NAMALWA (cell line): Measurements from ENCODE around the gene PARP14.
"Not testable (repeated sequence)": the region's sequence is repeated elsewhere in the genome, so short reads cannot be mapped to it uniquely, and the experiment has no call there.

Experiments used
- DNase-seq: peaks from one replicate; pipeline ENCODE4 v3.0.0-alpha.2; 2015; ENCODE audit warnings: low spot score

PARP14 gene

GRCh38 chr3:122677216-122677615 lies 3.4 kb upstream of the PARP14 start:
- no peak for DNase-seq

GRCh38 chr3:122678506-122678905 lies 2.1 kb upstream of the PARP14 start:
- DNase-seq: no peak

DNA sequence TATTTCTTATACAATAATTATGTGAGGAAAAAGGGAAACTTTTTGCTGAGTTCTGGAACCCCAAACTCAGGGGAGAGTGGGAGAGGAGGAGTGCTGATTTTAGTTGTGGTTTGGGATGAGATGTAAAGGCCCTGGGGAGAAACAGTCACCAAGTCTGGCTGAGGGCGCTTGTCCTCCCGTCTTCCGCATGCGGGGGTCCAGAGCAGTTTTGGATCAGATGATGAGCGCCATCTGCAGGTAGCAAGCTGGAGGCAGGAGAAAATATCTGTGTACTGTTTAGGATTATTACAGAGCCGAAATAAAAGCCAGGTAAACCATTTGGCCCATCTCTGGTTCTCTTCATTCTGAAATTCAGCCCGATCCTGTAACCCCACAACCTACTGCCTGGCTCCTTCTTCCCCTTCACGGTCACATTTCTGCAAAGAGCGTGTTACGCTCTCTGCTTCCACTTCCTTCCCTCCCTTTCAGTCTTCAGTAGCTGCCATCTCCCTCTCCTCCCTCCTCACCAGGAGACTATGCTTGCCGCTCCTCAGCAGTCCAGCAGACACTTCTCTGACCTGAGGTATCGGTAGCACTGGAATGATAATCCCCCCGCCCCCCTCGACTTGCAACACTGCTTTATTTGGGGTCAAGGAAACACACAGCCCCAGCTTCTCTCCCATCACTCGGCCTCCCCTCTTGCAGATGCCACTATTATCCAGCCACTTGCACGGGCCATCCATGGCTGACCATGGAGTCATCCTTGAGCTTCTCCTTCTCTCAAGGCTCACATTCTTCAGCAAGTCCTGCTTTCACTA lies 1.4 kb upstream of the PARP14 start:
- DNase-seq: peak; percentile 89

- DNase-seq: no peak
These were observed 661 bp upstream of the PARP14 start for GRCh38 chr3:122679882-122680474.

GRCh38 chr3:122681284-122681973 lies 790 bp downstream of the PARP14 start:
- DNase-seq: no peak

DNA sequence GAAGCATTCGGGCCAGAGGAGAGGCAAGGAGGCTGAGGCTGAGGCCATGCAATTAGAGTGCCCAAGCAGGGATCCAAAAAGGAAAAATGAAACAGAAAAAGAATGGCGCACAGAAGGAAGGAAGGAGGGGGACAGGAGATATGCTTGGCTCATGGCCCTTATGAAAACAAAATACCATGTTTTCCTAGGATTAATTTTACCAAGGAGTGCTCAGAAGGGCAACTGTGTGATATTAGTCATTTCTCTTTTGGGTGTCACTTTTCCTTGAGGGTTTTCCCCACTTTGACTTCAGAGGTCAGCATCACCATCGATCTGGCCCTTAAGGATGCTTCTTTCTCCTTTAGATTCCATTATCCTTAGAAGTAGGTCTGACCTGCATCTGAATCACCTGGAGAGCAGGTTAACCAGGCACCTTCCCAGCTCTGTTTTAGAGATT lies 1.4 kb downstream of the PARP14 start:
- no peak for DNase-seq

GRCh38 chr3:122682778-122683411 lies 2.3 kb downstream of the PARP14 start:
- peak; percentile 19 for DNase-seq

DNA sequence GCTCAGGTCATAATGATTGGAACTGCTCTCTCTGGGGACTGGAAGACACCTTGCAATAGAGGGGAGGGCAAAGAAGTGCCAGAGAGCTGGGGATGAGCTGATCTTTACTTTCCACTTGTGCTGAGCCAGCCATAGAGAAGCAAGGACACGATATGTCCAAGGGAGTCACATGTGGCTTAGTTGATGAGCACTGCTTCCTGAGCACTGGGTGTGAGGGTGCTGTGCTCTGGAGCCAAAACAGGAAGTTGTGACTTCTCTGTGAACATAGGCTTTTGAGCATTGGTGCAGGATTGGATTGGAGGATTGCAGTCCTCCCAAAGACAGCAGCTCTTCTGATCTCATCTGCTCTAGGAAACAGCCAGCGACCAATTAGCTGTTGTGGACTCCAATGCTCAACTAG lies 6.7 kb downstream of the PARP14 start:
- DNase-seq: no peak

GRCh38 chr3:122688996-122689395 lies 8.4 kb downstream of the PARP14 start:
- DNase-seq: peak; percentile 41

DNA sequence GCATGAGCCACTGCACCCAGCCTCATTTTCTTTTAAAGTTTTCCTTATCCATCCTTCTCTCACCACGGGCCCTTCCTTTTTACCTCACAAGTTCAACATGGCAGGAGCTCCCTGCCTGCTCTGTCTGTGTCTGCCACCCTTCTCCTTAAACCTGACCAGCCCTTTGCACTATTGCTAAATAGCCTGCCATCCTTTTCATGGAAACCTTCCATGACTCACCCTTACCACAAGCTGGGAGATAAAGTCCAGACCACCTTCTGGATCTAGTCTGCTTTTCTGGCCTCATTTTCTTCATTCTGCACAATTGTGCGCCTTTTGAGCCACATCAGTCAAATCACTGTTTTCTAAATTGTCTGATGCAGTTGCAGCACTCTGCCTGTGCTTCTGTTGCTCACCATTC lies 8.9 kb downstream of the PARP14 start:
- DNase-seq: no peak

DNA sequence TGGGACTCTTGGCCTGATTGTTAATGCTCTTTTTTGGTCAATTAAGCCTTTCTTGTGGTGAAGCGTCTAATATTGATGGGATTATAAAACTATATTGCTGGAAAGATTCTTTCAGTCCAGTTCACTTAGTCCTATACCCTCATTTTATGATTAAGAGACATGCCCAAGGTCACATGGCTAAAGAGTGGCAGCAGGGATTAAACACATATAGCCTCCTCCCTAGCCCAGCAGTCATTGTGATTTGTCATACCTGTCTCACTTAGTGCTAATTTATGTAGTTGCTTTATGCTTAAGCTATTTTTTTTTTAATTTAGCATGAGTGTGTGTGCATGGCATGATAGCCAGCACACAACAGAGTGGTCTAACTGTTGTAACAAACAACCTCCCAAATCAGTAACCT lies 9.5 kb downstream of the PARP14 start:
- no peak for DNase-seq

GRCh38 chr3:122691195-122691594 lies 10.6 kb downstream of the PARP14 start:
- DNase-seq: no peak

DNA sequence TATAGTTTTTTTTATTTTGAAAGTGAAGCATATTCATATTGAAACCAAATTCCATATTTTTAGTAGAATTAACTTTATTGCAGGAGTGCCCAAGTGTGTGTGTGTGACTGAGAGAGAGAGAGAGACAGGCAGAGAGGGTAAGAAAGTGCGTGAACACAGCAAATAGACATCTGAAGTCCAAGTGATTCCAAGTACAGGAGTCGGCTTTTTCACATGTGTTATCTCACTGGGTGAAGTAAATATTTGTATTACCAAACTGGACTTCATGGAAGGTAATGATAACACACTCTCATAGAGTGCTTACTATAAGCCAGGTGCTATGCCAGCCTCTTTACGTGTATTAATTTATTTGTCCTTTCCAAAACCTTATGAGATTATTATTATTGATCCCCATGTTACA lies 12.0 kb downstream of the PARP14 start:
- DNase-seq: no peak

- DNase-seq: peak; percentile 50
These were observed 14.3 kb downstream of the PARP14 start for GRCh38 chr3:122694966-122695365.

DNA sequence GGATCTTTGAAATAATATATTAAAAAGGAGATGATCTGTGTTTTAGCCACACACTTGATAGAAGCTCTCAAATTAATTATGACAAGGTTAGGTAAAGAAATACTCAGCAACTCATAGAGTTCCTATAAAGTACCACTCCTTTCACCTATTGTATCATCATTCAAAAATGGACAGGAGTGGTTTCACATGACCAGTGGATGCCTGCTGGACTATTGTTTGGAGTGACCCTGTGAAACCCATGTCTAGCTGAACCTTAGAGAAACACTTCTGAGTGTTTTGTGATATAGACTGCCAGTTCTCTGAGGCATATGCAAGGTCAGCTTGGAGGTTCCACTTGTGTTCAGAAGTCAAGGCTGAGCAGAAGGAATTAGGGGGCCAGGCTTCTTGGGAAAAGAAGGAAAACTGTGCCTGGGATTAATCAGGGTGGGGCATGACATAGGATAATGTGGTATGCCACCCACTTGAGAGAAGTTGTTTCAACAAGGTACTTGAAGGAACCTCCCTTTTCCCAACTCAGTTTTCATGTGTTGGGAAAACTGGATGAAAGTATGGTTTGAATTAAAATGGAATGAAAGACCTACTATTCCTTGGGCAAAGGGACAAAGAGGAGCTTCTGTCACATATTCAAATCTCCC lies 15.4 kb downstream of the PARP14 start:
- no peak for DNase-seq

- peak; percentile 90 for DNase-seq
These were observed 17.4 kb downstream of the PARP14 start for GRCh38 chr3:122697952-122698620.

- DNase-seq: no peak
These were observed 19.6 kb downstream of the PARP14 start for GRCh38 chr3:122700193-122700592.

- no peak for DNase-seq
These were observed 24.7 kb downstream of the PARP14 start for GRCh38 chr3:122705379-122705778.

DNA sequence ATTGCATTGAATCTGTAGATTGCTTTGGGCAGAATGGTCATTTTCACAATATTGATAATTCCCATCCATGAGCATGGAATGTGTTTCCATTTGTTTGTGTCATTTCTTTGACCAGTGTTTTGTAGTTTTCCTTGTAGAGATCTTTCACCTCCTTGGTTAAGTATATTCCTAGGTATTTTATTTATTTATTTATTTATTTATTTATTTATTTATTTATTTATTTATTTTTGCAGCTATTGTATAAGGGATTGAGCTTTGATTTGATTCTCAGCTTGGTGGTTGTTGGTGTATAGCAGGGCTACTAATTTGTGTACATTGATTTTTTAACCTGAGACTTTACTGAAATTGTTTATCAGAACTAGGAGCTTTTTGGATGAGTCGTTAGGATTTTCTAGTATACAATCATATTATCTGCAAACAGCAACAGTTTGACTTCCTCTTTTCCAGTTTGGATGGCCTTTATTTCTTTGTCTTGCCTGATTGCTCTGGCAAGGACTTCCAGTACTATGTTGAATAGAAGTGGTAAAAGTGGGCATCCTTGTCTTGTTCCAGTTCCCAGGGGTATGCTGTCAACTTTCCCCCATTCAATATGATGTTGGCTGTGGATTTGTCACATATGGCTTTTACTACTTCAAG lies 30.1 kb downstream of the PARP14 start:
- not testable (repeated sequence) for DNase-seq

DNA sequence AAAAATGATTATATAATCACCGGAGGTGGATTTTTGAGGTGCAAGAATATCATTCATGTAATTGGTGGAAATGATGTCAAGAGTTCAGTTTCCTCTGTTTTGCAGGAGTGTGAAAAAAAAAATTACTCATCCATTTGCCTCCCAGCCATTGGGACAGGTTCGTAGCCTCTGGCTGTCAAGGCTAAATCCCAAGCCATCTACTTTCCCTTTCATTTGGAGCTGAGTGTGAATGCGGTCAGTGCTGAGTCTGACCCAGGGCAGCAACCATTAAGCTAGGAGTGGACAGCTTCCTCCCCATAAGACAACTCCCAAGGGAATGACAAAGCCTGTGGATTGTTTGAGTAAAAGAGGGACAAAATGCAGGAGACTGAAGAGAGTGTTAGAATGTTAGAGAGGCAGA lies 33.6 kb downstream of the PARP14 start:
- no peak for DNase-seq

GRCh38 chr3:122716667-122717066 lies 36.0 kb downstream of the PARP14 start:
- no peak for DNase-seq
